Colon (tissue), 2 donors: ENCODE data around the gene CHRNA1.

Experiments used
- FAIRE-seq: peaks from 2 replicates; lab custom pipeline; 2012; peaks lifted over from hg19 to GRCh38; lab: Jason Lieb, UNC
- donor health status: control.
- donor health status: control.

The CHRNA1 gene

DNA sequence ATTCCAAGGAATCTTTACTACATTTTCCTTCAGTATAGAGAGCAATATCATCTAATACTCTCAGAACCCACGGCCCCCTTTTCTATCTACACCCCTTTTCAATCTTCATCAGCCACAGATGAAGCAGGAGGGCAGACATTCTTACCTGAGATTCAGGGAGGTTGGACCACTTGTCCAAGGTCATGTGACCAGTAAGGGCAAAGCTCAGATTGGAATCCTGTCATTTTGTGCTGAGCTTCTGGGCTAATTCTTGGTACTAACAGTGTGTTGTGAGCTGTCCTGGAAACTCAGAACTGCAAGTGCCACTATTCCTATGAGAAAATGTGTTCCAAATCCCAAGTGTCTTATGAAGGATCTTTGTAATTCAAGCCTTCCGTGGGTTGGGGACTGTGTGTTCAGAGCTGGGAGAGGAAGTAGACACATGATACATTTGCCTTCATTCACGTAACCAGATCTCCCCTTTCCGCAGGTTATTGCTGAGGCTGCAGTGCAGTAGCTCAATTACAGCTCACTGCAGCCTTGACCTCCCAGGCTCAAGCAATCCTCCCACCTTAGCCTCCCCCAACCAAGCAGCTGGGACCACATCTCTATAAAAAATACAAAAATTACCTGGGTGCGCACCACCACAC, 3.3 kb downstream of the CHRNA1 start:
- FAIRE-seq = no peak

DNA sequence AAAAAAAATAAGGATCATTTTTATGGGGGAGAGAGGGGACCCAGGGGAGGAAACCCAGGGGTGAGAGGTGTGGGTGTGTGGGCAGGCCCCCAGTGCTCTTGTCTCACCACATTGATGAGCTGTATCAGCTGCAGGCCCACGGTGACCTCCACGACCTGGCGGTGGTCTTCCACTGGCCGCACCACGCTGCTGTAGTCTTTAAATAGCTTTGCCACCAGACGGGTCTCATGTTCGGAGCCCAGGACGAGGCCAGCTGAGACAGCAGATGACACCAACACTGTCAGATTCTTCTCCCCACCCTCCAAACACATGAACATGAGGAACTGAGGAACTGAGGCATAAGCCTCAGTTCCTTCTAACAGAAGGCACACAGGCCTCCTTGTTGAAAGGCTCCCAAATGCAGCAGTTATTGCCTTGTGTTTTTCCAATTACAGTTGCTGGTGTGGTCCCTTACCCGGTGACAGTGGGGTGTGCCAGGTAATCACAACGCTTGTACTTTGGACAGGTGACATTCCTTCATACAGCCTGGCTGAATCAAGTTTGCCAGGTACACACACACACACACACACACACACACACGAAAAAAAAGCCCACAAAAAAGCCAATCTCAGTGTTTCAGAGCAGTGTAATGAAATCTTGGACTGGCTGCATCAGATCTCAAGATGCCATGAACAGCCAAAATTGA, 4.7 kb downstream of the CHRNA1 start:
- no peak for FAIRE-seq

DNA sequence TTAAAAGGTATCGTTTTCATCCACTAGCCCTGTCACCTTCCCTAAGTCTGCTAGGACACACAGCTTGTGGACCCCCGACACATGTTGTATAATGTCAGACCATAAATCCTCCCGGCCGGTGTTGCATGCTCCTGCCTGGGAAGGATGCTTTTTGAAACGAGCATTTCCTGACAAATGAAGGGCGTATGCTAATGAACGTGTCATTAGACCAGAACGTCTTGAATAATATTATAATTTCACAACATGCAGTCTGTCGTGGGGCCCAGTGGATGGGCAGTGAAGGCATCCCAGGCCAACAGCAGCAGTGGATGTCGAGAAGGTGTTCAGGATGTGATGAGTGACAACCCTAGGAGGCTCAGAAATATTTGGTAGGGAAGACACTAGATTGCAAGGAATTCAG, 7.5 kb downstream of the CHRNA1 start:
- FAIRE-seq = no peak

DNA sequence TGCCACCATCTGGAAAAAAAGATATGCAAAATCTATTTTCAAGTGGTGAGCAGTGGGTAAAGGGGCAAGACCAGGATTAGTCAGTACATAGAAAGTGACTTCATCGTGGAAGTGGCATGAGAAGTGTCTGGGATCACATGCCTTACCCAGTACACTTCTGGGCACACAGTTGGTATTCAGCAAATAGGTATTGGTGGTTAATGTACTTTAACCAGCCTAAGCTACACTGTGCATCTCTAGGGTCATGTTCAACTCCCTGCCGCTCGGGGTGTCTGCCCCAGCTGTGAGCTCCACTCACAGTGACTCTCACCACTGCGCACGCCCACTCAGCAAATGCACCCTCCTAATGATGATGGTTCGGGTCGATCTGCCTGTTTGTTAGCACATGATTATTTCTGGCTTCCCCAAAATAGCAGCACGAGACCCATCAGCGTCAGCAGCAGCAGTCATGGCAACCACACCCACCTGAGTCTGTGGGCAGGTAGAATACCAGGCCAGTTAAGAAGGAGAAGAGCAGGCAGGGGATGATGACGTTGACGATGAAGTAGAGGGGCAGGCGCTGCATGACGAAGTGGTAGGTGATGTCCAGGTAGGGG, 11.1 kb downstream of the CHRNA1 start:
- no peak for FAIRE-seq

DNA sequence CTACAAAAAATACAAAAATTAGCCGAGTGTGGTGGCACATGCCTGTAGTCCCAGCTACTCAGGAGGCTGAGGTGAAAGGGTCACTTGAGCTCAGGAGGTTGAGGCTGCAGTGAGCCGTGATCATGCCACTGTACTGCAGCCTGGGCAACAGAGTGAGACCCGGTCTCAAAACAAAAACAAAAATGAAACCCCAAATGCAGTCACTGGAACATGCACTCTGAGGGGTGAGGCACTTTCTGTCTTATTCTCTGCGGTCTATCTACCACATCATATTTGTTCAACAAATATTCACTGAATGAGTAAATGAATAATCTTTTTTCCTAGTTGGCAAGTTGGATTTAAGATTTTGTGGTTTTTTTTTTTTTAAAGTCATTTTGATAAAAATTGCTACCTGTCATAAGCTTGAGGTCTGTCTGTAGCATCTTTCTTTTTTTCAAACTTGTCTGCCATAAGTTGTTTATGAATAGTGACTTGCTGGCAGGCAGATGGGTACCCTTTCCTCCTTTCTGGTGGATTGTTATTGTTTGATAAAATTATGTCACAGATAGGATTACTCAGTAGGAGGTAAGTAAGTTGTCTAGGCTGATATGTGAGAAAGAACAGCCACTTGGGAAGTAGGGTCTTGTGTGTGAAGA, 11.8 kb downstream of the CHRNA1 start:
- no peak for FAIRE-seq

DNA sequence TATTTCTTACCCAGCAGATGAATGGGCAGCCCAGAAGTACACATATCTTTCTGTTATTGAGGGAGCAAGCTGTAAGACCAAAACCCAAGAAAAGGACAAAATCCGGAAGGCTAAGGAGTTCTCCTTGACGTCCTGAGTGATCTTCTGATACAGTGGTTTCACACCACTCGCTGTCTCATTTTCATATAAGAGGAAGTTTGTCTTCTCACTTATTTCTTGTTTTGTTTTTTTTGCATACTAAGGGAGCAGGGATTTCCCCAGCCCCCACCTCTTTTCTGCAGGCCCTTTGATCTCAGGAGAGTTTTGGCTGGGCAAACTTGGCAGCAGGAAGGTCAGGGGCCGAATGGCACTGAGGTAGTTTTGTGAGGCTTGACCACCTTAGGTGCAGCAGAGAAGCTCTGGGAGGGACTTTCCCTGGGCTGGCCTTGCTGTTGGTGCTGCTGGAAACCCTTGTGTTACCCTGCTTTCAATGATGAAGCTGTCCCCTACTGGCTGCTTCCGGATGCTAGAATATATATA, 13.3 kb downstream of the CHRNA1 start:
- FAIRE-seq = no peak

DNA sequence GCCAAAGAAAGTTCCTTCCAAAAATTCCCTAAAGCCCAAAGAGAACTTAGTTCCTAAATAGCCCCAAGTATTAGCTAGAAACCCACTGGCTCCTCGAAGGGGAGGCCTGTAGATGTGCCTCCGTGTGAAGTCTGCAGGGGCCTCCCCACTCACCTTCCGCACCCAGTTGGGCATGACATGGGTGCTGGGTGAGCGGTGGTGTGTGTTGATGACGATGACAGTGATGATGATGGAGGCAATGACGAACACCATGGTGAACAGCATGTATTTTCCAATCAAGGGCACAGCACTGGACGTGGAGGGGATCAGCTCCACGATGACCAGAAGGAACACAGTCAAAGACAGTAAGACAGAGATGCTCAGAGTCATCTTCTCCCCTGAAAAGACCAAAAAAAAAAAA, 14.5 kb downstream of the CHRNA1 start:
- no peak for FAIRE-seq

DNA sequence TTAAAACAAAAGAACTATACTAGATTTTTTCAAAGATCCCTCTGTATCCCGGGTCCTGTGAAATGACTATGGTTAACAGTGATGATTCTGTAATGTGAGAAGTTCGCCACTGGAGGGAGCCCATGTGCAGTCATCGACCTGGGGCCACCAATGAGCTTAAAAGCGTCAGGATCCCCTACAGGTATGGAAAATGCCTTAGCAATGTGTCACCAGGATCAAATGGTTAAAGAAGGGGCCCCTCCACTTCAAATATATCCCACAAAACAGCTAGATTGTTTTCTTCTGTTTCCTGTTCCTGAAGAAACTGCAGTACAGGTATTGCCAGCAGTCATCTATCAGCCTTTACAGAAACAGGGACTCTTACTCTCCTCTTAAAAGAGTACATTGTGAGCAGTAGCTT, 15.3 kb downstream of the CHRNA1 start:
- no peak for FAIRE-seq

DNA sequence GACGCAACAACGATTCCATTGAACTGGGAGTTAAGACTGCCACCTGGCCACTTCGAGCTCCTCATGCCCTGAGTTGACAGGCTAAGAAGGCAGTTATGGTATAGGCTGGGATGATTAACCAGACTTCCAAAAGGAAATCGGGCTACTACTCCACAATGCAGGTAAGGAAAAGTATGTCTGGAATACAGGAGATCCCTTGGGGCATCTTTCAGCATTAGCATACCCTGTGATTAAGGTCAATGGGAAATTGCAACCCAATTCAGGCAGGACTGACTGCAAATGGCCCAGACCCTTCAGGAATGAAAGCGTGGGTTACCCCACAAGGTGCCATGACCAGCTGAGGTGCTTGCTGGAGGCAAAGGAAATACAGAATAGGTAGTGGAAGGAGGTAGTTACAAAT, 19.1 kb downstream of the CHRNA1 start:
- FAIRE-seq = no peak

DNA sequence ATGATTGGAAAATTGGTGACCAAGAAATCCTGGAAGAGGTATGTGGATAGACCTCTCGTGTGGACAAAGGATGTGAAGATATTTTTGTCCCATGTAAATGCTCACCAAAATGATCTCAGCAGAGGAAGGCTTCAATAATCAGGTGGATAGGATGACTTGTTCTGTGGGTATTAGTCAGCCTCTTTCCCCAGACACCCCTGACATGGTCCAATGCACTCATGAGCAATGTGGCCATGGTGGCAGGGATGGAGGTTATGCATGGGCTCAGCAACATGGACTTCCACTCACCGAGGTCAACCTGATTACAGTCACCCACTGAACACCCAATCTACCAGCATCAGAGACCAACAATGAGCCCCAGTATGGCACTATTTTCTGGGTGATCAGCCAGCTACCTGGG, 20.2 kb downstream of the CHRNA1 start:
- no peak for FAIRE-seq

DNA sequence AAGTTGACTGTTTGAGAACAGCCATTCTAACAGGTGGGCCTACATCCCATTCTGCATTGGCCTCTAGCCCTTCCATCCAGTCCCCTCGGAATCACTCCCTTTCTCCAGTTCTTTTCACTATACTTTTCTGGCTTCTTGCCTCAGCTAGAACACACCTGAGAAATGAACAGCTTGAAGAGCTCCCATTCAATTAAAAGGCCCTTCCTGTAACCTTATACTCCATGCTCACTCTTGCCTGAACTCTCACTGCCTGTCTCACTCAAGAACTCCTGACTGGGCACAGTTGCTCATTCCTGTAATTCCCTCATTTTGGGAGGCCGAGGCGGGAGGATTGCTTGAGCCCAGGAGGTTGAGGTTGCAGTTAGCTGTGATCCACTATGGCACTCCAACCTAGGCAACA, 23.6 kb downstream of the CHRNA1 start:
- no peak for FAIRE-seq

DNA sequence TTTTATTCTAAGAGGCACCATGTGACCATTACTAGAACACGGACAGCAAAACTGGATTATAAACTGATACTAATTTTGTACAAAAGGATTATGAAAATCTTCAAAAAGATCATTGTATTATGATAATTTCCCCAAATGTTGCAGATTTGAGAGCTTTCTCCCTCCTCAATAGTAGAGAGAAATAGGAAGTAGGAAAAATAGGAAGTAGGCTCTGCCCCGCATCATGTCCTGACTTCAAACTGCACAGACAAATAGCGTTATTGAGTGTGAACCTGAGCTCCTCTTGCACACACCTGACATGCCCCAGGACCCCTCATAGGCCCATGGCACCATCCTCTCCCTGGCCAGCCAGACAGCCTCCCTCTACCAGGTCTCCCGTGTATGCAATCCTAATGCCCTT, 25.4 kb downstream of the CHRNA1 start:
- FAIRE-seq = no peak

DNA sequence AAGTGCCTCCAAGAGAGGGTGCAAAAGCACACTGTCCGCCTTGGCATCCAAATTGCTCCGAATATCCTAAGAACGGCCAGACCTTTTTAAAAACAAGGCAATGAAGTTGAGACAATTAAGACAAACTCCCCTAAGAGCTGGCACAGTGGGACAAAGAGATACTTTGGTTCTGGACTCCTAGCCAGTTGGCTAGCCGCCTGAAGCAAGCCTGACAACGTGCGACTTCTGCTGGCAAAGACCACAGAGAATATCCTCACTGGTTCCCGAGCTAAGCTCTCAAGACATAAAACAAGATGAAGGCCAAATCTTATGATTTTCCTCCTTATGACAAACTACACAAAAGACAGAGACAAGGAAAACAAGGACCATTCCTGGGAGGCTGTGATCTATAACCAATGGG, 32.7 kb downstream of the CHRNA1 start:
- FAIRE-seq = no peak

DNA sequence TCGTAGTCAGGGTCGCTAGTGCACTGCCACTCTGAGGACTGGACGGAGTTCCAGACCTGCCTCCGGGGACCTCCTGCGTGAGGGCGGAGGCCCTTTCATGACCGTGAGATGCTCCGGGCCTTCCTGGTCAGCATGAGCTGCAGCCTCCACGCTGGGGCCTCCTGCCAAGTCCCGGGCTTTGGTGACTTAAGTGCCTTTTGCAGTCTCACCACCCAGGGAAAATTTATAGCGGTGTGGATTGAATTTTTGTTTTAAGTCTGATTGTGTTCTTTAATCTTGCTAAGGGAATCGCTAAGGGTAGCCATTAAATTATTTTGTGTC, 33.6 kb downstream of the CHRNA1 start:
- FAIRE-seq = no peak

DNA sequence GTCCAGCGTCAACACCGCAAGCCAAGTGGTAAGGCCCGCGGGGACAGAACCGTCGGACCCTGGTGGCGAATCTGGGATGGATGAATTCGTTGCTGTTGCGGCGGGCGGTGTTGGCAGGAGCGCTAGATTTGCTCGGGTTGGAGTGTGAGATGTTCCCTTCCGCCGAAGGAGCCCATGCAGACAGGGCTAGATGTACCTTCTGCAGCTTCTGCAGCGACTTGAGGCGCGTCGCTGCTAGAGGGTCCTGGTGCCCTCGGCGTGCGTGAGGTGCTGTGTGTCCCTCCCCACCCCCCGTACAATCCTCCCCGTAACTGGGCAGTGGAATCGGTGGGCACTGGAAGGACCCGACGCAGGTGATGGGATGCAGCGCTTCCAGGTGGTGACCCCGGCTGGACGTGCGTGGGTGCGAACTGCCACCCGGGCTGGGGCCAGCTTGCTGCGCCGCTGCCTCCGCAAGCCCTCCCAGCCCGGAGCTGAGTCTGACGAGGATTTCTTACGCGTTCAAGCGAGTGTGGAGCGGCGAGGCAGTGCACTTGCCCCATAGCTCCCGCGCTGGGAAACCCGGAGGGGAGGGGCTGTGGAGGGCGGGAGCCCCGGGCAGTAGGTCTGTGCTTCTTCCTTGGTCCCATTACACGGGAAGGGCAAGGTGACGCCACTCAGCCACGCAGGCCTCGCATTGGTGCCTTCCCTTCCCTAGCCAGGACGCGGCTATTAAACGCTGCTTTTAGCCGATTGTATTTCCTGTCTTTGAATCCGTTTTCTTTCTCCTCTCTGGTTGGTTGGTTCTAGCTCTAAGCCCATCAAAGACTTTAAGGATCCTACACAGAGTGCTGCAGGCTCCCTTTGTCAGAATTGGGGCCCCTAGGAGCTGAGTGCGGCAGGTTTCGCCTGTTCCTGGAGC, 34.2 kb downstream of the CHRNA1 start:
- no peak for FAIRE-seq

DNA sequence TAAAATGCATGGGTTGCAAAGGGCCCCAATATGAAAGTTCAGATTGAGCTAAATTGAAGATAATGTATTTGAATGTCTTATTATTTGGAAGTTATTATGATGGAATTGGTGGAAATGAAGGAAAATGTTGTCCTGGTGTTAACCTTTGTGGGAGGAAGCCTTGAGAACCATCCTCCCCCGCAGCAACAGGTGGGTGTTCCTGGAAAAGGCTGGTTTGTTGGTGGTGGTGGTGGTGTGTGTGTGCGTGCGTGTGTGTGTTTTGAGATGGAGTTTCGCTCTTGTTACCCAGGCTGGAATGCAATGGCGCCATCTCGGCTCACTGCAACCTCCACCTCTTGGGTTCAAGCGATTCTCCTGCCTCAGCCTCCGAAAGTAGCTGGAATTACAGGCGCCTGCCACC, 36.2 kb downstream of the CHRNA1 start:
- FAIRE-seq = no peak

DNA sequence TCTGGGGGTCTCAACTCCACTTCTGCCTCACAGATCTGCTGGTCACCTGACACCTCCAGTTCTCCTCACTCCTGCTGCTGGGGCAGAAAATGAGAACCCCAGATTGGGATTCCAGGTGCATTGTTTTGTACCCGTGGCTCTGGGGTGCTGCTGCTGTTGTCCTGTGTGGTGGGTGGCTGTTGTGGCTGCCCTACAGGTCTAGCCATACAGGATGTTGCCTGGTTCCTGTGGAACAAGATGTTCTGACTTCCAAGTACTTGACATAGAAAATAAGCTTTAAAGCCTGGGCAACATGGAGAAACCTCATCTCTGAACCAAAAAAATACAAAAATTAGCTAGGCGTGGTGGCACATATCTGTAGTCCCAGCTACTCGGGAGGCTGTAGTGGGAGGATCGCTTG, 38.1 kb downstream of the CHRNA1 start:
- FAIRE-seq = no peak

DNA sequence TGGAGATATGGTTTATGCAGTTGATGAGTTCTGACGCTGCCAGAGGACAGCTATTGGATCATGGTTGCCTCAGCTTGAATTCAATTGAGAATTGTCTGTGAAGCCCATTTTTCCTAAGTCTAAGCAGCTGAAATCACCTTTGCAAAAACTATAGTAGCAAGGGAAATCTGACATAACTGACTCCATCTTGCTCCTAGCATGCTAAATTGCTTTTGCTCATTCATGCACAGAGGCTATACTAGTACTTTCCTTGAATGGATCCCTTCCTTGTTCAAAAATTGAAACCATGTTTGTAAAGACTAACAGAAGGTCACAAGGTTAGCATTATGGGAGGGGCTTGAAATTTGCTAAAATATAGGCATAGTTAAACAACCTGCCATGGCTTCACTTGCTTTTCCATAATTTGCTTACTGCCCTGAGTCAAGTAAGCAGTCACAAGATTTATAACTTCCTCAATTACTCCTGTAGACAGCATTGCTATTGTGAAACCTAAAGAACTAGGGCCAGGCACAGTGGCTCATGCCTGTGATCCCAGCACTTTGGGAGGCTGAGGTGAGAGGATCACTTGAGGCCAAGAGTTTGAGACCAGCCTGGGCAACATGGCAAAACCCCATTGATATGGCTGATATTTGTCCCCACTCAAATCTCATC, 41.2 kb downstream of the CHRNA1 start:
- FAIRE-seq = no peak

DNA sequence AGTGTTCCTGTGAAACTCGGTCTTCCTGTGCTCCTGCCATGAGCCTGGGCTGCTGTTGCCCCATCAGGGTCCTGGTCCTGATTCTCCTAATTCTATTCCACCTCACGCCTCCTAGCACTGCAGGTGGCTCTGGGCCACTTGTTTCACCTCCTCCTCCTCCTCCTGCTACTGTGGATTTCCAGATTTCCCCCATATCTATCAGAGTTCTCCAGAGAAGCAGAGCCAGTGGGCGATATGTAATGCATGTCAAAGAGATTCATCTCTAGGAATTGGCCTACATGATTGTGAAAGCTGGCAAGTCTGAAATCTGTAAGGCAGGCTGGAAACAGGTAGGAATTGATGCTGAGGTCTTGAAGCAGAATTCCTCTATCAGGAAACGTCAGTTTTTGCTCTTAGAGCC, 45.3 kb downstream of the CHRNA1 start:
- no peak for FAIRE-seq

DNA sequence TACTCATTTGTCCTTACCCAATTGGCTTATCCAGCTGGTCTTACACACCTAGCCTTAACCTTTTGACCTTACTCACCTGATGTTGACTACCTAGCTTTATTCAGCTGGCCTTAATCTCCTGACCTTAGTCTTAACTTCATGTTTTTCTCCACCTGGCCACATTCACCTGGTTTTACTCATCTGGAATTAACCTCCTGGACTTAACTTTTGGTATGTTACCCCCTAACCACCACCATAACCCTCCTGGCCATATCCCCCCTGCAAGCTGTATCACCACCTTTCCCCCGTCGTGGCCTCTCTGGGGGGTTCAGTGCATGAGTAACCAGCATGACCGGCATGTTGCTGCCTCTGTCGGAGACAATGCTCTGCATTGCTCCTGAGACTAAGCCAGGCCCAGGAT, 45.7 kb downstream of the CHRNA1 start:
- no peak for FAIRE-seq

DNA sequence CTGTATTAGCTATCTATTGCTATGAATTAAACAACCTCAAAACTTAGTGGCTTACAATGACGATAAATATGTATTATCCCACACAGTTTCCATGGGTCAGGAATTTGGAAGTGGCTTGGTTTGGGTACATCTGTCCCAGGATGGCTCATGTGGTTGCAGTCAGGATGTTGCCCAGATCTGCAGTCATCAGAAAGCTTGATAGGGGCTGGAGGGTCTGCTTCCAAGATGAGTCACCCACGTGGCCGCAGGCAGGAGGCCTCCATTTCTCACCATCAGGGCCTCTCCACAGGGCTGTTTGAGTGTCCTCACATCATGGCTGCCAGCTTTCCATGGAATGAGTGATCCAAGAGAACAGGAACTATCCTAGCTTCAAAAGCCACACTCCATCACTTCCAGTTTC, 46.4 kb downstream of the CHRNA1 start:
- FAIRE-seq = no peak

DNA sequence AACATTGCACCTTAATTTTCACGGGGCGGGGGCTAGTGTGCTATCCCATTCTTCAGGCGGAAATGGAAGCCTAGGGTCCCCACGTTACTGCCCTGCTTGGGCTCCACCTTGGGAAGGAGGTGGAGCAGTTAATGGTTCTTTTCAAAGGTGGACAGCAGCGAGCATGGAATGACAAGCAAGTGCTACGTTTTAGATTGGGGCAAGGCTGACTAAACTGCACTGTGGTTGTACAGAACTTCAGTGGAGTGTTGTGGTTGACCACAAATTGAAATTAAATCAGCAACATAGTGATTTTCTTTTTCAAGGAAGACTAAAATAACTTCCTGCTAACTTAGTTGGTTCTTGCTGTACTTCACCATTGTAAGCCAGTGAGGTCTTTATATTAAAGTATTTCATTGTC, 47.0 kb downstream of the CHRNA1 start:
- FAIRE-seq = no peak
